GM19397 (cell line): ENCODE results near the gene GPR132.
"Not testable (repeated sequence)": the region's sequence is repeated elsewhere in the genome, so short reads cannot be mapped to it uniquely, and the experiment has no call there.

Experiments used
- ATAC-seq: cut with Tn5 transposase; IDR thresholded peaks from one replicate; pipeline ENCODE4 v1.9.1; 2021; ENCODE audit warnings: mild to moderate bottlenecking, moderate library complexity; ENCODE audit not compliant: unreplicated experiment

GPR132 gene

GRCh38 chr14:105065280-105066228 lies at the start of gene GPR132:
TSS of gene GPR132 (minus strand) at chr14:105065430. CDS start at chr14:105055420, 10,010 bp downstream.
- no peak for ATAC-seq

- not testable (repeated sequence) for ATAC-seq
Observed at GRCh38 chr14:105109243-105109642, 44.0 kb upstream of the GPR132 start.

- no peak for ATAC-seq
Observed at GRCh38 chr14:105108516-105108864, 43.3 kb upstream of the GPR132 start.

- ATAC-seq: no peak
Observed at GRCh38 chr14:105107781-105108515, 42.7 kb upstream of the GPR132 start.

GRCh38 chr14:105107351-105107750 lies 42.1 kb upstream of the GPR132 start:
- no peak for ATAC-seq

GRCh38 chr14:105105158-105105557 lies 39.9 kb upstream of the GPR132 start:
- no peak for ATAC-seq

DNA sequence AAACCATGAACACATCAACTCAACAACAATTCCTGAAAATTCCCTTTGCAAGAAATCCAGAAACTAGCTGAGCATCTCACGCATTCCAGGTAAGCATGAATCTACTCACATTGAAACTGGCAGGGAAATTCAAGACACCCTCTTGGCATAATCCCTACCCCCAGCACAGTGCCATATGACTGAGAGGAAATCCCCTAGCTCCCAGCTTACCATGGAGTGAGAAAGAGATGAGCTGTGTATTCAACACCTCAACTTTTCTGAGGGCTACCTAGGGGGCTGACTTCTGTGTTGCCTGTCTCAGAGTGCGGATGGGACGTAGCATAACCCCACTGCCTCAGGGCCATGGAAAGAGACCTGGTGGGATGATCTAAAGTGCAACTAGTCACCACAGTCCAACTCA lies 37.7 kb upstream of the GPR132 start:
- ATAC-seq: no peak

DNA sequence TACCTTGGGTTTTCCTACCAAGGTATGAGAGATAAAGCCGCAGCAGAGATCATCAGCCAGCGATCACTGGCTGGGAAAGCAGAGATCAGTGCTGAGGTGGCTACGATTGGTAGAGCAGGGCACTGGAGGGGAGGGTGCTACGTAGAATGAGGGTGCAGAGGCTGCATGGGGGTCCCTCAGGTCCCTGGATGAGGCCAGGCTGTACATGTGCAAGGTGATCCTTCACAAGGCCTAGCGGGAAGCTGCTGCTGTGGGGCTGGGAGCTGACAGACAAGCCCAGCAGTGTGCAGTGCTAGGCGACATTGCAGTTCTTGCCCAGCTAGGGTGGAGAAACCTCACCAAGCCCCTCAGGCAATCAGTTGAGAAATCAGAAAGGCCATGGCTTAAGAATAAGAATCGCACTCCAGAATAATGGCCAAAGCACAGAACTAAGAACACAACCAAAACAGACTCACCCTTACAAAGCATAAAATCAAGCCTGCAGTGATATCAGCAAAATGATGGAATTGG lies 37.2 kb upstream of the GPR132 start:
- ATAC-seq: no peak

DNA sequence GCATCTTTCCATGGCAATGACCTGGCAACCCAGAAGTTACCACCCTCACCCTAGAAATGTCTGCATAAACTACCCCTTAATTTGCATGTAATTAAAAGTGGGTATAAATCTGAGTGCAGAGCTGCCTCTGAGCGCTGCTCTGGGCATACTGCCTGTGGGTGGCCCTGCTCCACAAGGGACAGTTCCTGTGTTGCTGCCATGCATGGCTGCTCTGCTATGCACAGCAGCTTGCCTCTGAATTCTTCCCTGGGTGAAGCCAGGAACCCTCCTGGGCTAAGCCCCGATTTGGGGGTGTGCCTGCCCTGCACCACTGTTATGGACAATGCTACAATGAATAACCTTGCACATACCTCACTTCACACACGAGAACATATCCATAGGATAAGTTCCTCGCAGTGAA lies 35.7 kb upstream of the GPR132 start:
- ATAC-seq: no peak

DNA sequence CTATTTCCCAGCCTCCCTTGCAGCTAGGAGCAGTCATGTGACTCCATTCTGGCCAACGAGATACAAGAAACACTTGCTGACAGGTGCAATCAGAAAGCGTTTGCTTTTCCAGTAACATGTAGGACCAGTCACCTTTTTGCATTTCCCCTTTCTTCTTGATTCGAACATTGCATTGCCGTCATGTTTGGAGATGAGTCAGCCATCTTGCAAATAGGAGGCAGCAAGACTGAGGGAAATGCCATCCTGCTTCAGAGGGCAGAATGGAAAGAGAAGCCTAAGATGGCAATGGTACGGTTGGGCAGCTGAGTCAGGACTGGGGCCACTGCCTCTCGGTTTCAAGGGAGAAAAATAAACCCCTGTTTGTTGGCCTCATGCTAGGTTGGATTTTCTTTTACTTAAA lies 34.5 kb upstream of the GPR132 start:
- no peak for ATAC-seq

- ATAC-seq: no peak
Observed at GRCh38 chr14:105098316-105098715, 33.1 kb upstream of the GPR132 start.

- ATAC-seq: no peak
Observed at GRCh38 chr14:105097794-105098127, 32.5 kb upstream of the GPR132 start.

DNA sequence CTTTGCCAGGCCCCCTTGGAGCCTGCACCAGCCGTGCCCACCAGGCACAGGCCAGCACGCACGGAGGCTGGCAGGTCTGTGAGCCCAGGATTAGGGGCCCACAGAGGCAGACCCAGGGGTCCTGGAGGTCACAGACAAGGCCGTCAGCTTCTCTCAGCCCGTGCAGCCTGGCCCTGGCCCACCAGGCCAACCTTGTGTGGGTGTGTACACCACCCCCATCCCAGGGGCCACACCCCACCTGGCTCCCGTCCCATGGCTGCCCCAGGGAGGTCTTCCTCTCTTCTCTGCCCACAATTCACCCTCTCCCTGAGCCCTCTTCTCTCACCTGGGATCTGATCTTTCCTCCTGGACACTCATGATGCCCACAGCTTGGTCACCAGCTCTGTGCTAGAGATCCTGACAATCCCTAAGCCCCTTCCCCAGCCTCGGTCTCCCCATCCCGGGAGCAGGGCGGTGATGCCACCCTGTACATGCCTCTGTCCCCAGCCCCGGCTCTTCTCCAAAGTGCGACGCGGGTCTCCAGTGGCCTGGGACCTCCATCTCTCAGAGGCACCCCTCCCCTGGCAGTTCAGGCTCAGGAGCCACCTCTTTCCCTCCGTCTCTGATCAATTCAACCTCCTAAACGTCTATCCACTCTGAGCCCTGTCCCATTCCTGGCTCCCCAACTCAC lies 31.1 kb upstream of the GPR132 start:
- ATAC-seq: no peak

- no peak for ATAC-seq
Observed at GRCh38 chr14:105095236-105095805, 30.1 kb upstream of the GPR132 start.

GRCh38 chr14:105094193-105094907 lies 29.1 kb upstream of the GPR132 start:
- no peak for ATAC-seq

- ATAC-seq: peak; percentile 56
Observed at GRCh38 chr14:105093431-105094192, 28.4 kb upstream of the GPR132 start.

- peak; percentile 41 for ATAC-seq
Observed at GRCh38 chr14:105093038-105093430, 27.8 kb upstream of the GPR132 start.

DNA sequence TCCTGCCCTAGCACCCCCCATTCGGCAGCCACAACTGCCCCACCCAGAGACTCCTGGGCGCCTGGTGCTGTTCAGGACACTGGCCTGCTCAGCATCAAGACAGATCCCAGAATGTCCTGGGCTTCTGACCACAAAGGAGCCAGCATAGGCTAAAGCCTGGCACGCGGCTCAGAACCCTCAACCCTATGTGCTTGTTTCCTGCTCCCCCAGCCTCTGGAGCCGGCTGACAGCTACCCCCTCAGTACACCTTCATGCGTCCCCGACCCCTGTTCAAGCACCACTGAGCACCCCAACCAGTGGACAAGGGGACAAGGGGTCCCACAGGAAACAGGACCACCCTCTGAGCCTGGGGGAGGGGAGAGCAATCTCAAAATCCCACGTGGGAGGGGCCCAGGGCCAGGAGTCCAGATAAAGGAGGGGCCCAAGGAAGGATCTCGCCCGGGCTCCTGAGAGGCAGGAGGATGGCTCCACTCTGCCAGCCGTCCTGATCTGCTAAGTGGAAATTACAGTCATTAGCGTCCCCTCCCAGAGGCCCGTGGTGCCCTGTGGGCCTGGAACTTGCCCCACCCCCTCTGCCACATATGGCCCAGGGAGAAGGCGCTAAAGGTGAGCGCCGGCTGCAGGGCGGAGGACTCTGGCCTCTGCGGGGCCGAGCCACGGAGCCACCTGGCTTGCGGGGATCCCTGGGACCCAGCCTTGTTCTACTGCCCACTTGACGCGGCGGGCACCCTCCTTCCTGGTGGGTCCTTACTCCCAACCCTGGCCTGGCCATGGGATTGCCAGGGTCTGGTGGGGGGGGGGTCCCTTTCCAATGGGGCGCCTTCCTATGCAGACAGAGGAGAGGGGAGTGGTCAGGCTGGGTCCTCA lies 27.2 kb upstream of the GPR132 start:
- ATAC-seq: no peak
